Measurements from ENCODE around the gene ASIC4. TPM values are rescaled to one million over a fixed set of nuclear protein-coding genes. Genes with fewer than 3 reads are reported as not detected.

Gene ASIC4
- polyA plus RNA-seq, 3 donors, result not detected

DNA sequence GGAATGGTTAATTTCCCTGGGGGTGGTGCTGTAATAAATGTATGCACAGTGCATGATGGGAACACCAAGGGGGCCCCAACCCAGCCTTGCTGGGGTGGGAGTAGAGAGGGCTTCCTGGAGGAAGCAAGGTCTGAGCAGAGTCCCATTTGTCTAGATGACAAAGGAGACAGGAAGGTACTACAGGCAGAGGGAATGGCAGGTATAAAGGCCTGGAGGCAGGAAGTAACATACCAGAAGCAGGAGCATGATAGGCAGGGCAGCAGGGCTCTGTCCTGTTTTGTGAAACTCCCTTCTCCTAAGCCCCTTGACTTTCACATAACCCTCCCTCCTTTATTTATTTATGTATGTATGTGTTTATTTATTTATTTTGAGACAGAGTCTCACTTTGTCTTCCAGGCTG, 11.7 kb upstream of the ASIC4 start:
- Histone ChIP-seq H3K4me3 (replicated peaks in 1 of 3; ENCODE audit: low read depth in 2 of 3, low read length in 3 of 3) (no peak overlapping the region), H3K27ac (ENCODE audit: low read depth in 1 of 2, low read length in 2 of 2) (no peak overlapping the region), H3K79me2 (ENCODE audit: insufficient read depth, low read length) (peaks cover 11% of the 10 kb centered on the region), H3K4me2 (replicated peaks; ENCODE audit: extremely low read depth, low read length, poor library complexity, severe bottlenecking) (no peak overlapping the region), H3K9ac (ENCODE audit: insufficient read depth, low read length, poor library complexity, severe bottlenecking) (no peak overlapping the region), H2AFZ (ENCODE audit: insufficient read depth, low read depth, low read length, poor library complexity, severe bottlenecking) (no peak overlapping the region), H3K36me3 (replicated peaks in 1 of 2; ENCODE audit: control insufficient read depth in 1 of 2, insufficient read depth in 2 of 2, low read length in 2 of 2) (peaks cover 44 to 67% of the 10 kb centered on the region in 2 donors), H3K9me3 (replicated peaks in 1 of 2; ENCODE audit: control insufficient read depth in 1 of 2, insufficient read depth in 1 of 2, low read length in 2 of 2) (no peaks in the 10 kb centered on the region), H3K4me1 (ENCODE audit: control insufficient read depth in 1 of 2, insufficient read depth in 2 of 2, low read length in 2 of 2) (peaks cover 16 to 24% of the 10 kb centered on the region in 2 donors), H4K20me1 (ENCODE audit: insufficient read depth, low read length) (no peaks in the 10 kb centered on the region), H3K27me3 (ENCODE audit: control insufficient read depth in 2 of 2, insufficient read depth in 2 of 2, low read length in 2 of 2) (peaks cover 0 to under 1% of the 10 kb centered on the region in 2 donors)
- intact Hi-C loops (cut with micrococcal nuclease), result loop anchor here in 1 of 2 donors (5.0 kb wide), 1 partner anchor 40 kb away; the partner anchor contains the start of genes CHPF and TMEM198
- H3K4me3 Mint-ChIP-seq, result no peak overlapping the region
- peak overlapping the region in 2 of 7 donors; percentile 23 to 50 for H3K27ac Mint-ChIP-seq
- peaks cover 2 to 6% (median 2%) of the 10 kb centered on the region in 3 donors for H3K27me3 Mint-ChIP-seq (ENCODE audit: low read depth in 3 of 3)
- peaks cover 0 to 1% (median 0%) of the 10 kb centered on the region in 7 donors for H3K9me3 Mint-ChIP-seq
- TF ChIP-seq, protein P1, sequence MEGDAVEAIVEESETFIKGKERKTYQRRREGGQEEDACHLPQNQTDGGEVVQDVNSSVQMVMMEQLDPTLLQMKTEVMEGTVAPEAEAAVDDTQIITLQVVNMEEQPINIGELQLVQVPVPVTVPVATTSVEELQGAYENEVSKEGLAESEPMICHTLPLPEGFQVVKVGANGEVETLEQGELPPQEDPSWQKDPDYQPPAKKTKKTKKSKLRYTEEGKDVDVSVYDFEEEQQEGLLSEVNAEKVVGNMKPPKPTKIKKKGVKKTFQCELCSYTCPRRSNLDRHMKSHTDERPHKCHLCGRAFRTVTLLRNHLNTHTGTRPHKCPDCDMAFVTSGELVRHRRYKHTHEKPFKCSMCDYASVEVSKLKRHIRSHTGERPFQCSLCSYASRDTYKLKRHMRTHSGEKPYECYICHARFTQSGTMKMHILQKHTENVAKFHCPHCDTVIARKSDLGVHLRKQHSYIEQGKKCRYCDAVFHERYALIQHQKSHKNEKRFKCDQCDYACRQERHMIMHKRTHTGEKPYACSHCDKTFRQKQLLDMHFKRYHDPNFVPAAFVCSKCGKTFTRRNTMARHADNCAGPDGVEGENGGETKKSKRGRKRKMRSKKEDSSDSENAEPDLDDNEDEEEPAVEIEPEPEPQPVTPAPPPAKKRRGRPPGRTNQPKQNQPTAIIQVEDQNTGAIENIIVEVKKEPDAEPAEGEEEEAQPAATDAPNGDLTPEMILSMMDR (IDR thresholded peaks at IDR 0.05), result no peak
- H3K36me3 Mint-ChIP-seq, result peaks cover 52 to 60% of the 10 kb centered on the region in 2 donors
- DNase-seq, result no peak
- H3K4me1 Mint-ChIP-seq, result peaks cover 20% of the 10 kb centered on the region

DNA sequence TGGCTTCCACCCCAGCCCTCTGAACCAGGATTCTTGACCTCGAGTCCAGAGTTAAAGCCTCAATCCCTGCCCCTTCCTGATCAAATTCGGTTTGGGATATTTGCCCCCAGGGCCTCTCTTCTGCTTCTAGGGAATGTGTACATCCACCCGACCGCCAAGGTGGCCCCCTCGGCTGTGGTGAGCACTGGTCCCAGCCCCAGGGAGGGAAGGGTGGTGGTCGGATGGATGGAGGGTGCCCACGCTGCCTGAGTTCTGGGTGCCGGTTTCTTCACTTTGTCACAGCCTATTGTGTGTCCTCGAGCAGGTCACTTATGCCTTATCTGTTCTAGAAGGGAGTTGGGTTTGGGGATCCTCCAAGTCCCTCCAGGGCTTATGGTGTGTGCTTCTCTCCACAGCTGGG, 8.7 kb upstream of the ASIC4 start:
- TF ChIP-seq, protein P1 (IDR thresholded peaks at IDR 0.05), result no peak
- Histone ChIP-seq H3K27ac (ENCODE audit: low read depth in 1 of 2, low read length in 2 of 2) (no peak overlapping the region), H3K27me3 (ENCODE audit: control insufficient read depth in 2 of 2, insufficient read depth in 2 of 2, low read length in 2 of 2) (peaks cover 5 to 21% of the 10 kb centered on the region in 2 donors), H2AFZ (ENCODE audit: insufficient read depth, low read depth, low read length, poor library complexity, severe bottlenecking) (no peak overlapping the region), H4K20me1 (ENCODE audit: insufficient read depth, low read length) (peaks cover 6% of the 10 kb centered on the region), H3K9ac (ENCODE audit: insufficient read depth, low read length, poor library complexity, severe bottlenecking) (no peak overlapping the region), H3K9me3 (replicated peaks in 1 of 2; ENCODE audit: control insufficient read depth in 1 of 2, insufficient read depth in 1 of 2, low read length in 2 of 2) (peaks cover 0 to 6% of the 10 kb centered on the region in 2 donors), H3K4me2 (replicated peaks; ENCODE audit: extremely low read depth, low read length, poor library complexity, severe bottlenecking) (no peak overlapping the region), H3K79me2 (ENCODE audit: insufficient read depth, low read length) (no peaks in the 10 kb centered on the region), H3K36me3 (replicated peaks in 1 of 2; ENCODE audit: control insufficient read depth in 1 of 2, insufficient read depth in 2 of 2, low read length in 2 of 2) (peaks cover 44 to 67% of the 10 kb centered on the region in 2 donors), H3K4me3 (replicated peaks in 1 of 3; ENCODE audit: low read depth in 2 of 3, low read length in 3 of 3) (no peak overlapping the region), H3K4me1 (ENCODE audit: control insufficient read depth in 1 of 2, insufficient read depth in 2 of 2, low read length in 2 of 2) (no peaks in the 10 kb centered on the region)
- H3K27ac Mint-ChIP-seq, result peak overlapping the region in 1 of 7 donors; percentile 42
- DNase-seq, result no peak
- WGBS (ENCODE audit: insufficient coverage), result 96% methylated on average over 9 of the region's 9 CpGs
- H3K36me3 Mint-ChIP-seq, result peaks cover 56 to 65% of the 10 kb centered on the region in 2 donors
- peaks cover 14% of the 10 kb centered on the region for H3K4me1 Mint-ChIP-seq
- H3K9me3 Mint-ChIP-seq, result peaks cover 0 to 8% (median 5%) of the 10 kb centered on the region in 7 donors
- no peak overlapping the region for H3K4me3 Mint-ChIP-seq
- intact Hi-C loops (cut with micrococcal nuclease), result no loop called here
- peaks cover 17 to 27% (median 24%) of the 10 kb centered on the region in 3 donors for H3K27me3 Mint-ChIP-seq (ENCODE audit: low read depth in 3 of 3)
